CD4-positive, alpha-beta T cell treated with Interferon alpha-2 for 1 hour (primary cell): ENCODE results near the gene TPI1.
A peak's percentile ranks its signal among the peaks of the same experiment; 100 is the strongest.

Experiments
- DNase-seq, 2 donors: peaks; one replicate each; pipeline ENCODE4 v3.0.0-alpha.2; 2020 to 2022

The TPI1 gene

DNA sequence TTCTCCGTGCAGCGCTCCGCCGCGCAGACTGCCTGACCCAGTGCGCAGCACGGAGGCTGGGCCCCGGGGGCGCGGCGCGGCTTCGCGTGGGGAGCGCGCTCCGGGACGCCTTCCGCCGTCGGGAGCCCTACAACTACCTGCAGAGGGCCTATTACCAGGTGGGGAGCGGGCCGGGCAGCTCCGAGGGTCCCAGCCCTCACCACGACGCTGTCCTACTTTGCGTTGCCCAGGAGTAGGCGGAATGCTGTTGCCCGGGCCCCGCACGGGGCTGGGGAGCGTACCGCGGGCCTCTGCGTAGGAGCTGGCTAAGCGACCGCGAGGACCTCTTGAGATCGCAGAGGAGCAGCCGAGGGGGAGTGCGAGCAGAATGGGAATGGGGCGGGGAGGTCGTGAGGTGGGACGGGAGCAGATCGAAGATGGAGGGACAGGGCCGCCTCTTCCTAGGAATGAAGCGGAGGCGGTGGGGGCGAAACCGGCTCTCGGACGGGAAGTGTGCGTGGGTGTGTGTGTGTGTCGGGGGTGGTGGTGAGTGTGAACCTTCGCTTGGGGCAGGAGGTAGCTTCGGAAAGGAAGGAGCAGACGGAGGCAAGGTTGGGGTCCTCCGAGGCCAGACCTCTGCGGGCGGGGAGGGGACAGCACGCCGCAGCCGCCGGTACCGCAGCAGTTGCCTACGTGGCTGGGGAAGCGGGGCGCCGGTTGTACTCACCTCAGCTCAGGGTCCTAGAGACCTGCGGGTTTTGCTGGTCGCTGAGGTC, 38.4 kb upstream of the TPI1 start:
- DNase-seq, result peak; percentile 16 to 42

DNA sequence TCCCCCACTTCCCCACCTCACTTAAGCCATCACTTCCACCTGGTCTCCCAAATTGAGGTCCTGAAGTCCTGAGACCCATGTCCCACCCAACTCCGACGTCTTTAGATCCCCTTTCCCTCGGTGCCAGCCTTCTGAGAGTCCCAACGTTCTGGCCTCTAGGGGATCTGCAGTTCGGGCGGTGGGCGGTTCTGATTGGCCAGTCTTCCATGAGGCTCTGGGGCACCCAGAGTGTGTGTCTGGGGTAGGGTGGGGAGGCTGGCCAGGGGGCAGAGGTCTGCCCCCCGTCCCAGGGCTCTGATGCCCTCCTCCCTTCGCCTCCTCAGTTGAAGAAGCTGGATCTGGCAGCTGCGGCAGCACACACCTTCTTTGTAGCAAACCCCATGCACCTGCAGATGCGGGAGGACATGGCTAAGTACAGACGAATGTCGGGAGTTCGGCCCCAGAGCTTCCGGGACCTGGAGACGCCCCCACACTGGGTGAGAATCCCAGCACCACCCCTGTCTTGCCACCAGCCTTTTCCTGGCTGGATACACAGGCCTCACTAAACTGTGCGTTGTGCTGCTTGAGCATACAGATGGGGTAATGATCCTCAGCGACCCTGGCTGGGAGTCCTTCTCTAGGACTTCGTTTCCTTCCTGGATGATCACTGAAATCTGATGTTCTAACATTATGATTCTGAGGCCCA, 37.7 kb upstream of the TPI1 start:
- DNase-seq, result no peak

GRCh38 chr12:6830286-6830890, 36.9 kb upstream of the TPI1 start:
- DNase-seq, result no peak

DNA sequence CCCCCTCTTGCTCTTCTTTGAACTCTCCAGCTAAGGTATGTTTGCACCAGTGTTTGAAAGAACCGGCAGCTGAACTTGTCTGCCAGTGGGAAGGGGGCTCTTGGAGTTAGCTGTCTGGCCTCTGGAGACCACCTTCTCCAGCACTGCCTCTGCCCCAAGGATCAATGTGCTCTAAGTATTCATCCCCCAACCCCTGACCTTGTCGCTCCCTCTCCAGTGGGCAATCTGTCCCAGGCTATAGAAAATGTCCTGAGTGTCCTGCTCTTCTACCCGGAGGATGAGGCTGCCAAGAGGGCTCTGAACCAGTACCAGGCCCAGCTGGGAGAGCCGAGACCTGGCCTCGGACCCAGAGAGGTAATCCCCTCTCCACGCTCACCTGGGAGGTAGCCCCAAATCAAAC, 36.3 kb upstream of the TPI1 start:
- no peak for DNase-seq

GRCh38 chr12:6831450-6831995, 35.8 kb upstream of the TPI1 start:
- DNase-seq, result no peak

- DNase-seq, result no peak
Measured at GRCh38 chr12:6832125-6832524, 35.2 kb upstream of the TPI1 start.

DNA sequence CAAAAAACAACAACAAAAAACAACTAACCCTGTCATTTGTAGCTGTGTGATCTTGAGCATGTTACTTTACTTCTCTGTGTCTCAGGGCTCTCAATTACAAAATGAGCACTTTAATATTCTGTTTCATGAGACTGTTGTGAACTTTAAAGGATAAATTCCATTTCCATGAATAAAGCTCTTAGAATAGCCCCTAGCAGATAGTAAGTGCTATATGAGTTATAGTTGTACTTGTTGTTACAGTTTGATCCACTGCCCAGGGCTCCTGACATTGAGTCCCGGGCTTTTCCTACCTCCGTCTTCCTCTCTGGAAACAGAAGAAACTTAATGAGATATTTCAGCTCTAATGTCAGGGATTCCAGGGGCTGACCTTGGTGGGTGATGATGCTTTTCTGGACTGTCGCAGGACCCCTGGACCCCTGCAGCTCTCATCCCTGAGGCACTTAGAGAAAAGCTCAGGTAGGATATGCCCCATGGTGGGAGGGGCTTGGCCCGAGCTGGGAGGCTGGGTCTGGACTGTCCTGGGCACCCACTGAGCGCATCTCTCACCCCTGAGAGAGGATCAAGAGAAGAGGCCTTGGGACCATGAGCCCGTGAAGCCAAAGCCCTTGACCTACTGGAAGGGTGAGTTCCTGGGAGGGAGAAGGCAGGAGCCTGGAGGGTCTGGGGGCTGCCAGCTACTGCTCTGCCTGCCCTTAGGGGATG, 34.0 kb upstream of the TPI1 start:
- no peak for DNase-seq

- no peak for DNase-seq
Measured at GRCh38 chr12:6834254-6834653, 33.1 kb upstream of the TPI1 start.

DNA sequence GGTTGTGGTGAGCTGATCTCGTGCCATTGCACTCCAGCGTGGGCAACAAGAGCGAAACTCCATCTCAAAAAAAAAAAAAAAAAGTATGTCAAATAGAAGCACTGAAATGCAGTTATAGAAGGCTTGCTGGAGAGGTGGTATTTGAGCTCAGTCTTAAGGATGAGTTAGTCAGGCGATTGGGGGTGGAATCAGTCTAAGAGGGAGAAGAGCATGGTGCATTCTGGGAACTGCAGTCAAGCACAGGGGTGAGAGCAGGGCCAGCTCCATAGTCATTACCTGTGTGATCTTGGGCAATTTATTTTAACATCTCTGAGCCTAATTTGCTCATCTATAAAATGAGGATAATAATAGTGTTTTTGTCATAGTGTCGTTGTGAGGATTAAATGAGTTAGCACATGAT, 32.5 kb upstream of the TPI1 start:
- no peak for DNase-seq

DNA sequence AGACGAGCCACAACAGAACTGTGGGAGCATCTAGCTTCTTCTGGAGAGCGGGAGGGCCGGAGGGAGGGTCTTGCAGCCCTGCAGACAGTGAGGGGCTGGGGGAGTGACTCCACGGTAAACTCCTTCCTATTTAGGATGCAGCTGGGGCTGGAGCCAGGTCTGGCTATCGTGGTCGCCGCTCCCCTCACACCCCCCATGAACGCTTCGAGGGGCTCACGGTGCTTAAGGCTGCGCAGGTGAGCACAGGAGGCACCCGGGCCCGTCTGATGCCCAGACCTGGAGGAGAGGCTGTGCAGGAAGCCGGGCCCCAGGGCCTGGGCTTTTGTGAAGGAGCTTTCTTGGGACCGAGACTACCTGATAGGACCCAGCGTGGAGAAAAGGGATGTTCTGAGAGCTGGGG, 30.5 kb upstream of the TPI1 start:
- no peak for DNase-seq

GRCh38 chr12:6837370-6838060, 29.8 kb upstream of the TPI1 start:
- DNase-seq, result no peak

- no peak for DNase-seq
Measured at GRCh38 chr12:6838854-6839253, 28.5 kb upstream of the TPI1 start.

DNA sequence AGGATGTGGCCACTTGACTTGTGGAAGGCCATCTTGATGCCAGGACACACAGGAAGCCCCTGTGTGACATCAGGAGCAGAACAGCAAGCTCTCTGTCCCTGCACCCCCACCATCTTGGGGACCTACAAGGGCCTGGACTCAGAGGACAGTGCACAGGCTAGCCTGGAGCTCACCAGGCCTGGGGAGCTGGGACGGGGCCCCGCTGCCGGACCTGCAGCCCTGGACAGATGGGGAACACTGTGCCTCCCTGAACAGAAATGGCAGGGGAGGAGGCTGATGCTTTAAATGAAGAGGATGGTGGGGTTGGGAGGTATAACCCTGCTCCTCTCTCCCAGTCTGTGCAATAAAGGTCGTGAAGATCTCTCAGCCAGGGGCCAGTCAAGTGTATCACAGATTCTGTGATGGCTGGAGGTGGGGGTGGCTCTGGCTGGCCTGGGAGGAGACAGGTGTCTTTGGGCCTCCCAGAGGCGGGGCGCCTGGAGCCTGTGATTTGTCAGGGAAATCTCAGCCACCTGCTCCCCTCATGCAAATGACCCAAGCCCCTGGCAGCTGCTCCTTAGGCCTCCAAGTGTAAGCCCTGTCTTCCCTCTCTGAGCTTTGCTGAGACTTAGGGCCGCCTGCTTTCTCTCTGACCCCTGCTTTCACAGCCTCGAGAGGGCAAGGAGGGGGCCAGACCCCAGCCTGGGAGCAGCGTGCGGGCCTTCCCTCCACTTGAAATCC, 27.7 kb upstream of the TPI1 start:
- DNase-seq, result no peak

DNA sequence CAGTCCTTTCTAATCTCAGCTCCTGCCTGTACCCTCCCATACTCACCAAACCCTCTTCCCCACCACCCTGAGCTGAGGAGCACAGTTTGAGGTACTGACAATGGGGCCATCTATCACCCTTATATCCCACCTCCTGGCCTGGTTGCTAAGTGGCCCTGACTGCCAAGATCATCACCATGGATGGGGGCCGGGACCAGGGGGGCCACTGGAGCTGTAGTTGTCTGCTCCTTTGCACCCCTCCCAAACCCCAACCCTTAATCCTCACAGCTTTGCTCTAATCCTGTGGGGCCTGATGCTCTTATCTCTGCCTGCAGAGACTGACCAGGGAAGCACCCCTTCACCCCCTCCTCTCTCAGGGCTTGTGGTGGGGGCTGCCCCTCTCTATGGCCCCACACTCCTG, 27.0 kb upstream of the TPI1 start:
- no peak for DNase-seq

DNA sequence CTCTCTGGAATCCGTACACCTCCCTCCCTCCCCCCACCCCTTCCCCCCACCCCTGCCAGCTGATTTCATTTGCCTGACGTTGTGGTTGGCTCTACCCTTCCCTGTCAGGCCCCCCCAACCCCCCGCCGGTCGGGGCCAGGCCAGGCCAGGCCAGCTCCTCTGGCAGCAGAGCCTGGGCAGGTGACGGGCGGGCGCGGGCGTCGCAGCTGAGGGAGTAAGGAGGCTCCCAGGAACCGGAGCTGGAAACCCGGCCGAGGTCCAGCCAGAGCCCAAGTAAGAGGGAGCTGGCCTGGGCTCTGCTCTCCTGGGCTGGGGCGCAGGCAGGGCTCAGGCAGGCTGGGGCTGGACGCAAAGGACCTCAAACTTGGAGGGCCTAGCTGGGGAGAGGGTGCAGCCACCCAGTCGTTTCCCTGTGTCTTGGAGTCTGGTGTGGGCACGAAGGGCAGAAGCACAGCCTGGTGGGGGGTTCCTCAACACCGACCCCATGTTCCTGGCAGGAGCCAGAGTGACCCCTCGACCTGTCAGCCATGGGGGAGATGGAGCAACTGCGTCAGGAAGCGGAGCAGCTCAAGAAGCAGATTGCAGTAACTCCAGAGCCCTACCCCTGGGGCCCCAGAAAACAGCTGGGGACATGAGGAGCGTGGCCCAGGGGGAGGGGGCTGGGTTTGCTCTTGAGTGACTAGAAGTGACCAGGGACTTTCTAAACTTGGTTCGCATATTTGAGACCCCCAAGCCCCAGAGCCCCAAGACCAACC, 26.4 kb upstream of the TPI1 start, which contains the start of gene GNB3:
Gene GNB3, plus strand, starts transcription at position 165 of the 755 bp plus-strand sequence. Its CDS starts 363 bp downstream, at position 528.
- no peak for DNase-seq

GRCh38 chr12:6842075-6842474, 25.3 kb upstream of the TPI1 start:
- DNase-seq, result no peak

- no peak for DNase-seq
Measured at GRCh38 chr12:6843118-6843902, 24.0 kb upstream of the TPI1 start.

GRCh38 chr12:6845395-6845794, 21.9 kb upstream of the TPI1 start:
- no peak for DNase-seq

DNA sequence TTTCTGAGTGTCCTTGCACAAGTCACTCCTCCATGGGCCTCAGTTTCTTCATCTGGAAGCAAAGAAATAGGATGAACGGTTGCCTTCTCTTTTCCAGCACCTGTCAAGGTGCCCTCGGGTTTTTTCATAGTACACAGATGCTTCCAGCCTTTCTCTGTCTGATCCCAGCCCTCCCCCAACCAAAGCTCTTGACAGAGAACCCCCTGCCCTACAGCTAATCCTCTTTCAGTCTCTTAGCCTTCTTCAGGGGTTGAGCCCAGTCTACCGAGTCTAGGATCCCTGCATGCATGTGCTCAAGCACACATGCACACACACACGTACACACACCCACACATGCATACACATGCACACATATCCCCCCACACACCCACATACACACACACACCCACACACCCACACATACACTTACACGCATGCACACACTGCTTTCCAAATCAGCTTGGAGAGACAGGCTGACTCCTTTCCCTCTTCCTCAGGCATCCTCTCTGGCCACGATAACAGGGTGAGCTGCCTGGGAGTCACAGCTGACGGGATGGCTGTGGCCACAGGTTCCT, 20.9 kb upstream of the TPI1 start:
- DNase-seq, result no peak

DNA sequence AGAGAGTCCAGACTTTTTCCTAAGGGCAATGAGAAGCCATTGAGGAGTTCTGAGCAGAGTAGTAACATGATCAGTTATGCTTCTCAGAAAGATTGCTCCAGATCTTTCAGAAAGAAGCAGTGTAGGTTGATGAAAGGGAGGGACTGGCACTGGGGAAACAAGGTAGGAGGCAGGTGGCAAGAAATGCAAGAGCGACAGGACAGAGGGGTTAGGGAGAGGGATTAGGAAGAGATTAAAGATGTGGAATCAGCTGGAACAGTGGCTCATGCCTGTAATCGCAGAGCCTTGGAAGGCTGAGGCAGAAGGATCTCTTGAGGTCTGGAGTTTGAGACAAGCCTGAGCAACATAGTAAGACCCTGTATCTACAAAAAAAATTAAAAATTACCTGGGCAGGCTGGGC, 19.7 kb upstream of the TPI1 start:
- DNase-seq, result no peak
